B cell (primary cell): ENCODE data around the gene CCDC88C. TPM values are rescaled to one million over a fixed set of nuclear protein-coding genes. Genes with fewer than 3 reads are reported as not detected.

Experiments used
- ATAC-seq: fragments of 200-7000 bp; cut with Tn5 transposase; one replicate; pipeline ENCODE4 v1.10.0; 2021; ENCODE audit warnings: low read depth, mild to moderate bottlenecking, moderate number of reproducible peaks, moderate library complexity
- CTCF ChIA-PET: fragments of 350-600 bp; sonication (Branson Sonifier 250); formaldehyde crosslinking; loops from one replicate; lab custom pipeline; 2021; ENCODE audit warnings: antibody characterized with exemption, inconsistent platforms; lab: Charles Lee
- POLR2A ChIA-PET: fragments of 350-600 bp; sonication (Branson Sonifier 250); formaldehyde crosslinking; loops from one replicate; lab custom pipeline; 2021; ENCODE audit warnings: antibody characterized with exemption; lab: Charles Lee
- DNase-seq: peaks from one replicate; pipeline ENCODE4 v3.0.0; 2013
- H2AFZ ChIP-seq: 2 replicates; pipeline ENCODE4 v1.6.1; 2012; ENCODE audit warnings: mild to moderate bottlenecking, low read depth, low read length; ENCODE audit not compliant: insufficient read depth, poor library complexity, severe bottlenecking
- H3K27ac ChIP-seq, 2 donors: 1 replicate in 1 of 2; 2 replicates in 1 of 2; pipeline ENCODE4 v1.5.1; 2012 to 2013; ENCODE audit warnings: low read length in 2 of 2, mild to moderate bottlenecking in 2 of 2, moderate library complexity in 1 of 2
- H3K27me3 ChIP-seq, 4 experiments: fragments of 200-600 bp in 1 of 4; sonication (generic) in 1 of 4; replicated peaks in 1 of 4; 1 replicate in 2 of 4; 2 replicates in 2 of 4; pipeline versions ENCODE4 v1.6.1 to v1.7.0; 2013 to 2016; ENCODE audit warnings: low read length in 3 of 4, mild to moderate bottlenecking in 2 of 4, mixed read lengths in 1 of 4, moderate library complexity in 1 of 4; ENCODE audit not compliant: insufficient read depth in 4 of 4, control insufficient read depth in 3 of 4; ENCODE audit errors: control extremely low read depth in 1 of 4
- H3K36me3 ChIP-seq, 2 experiments: replicated peaks in 1 of 2; 1 replicate in 1 of 2; 2 replicates in 1 of 2; pipeline versions ENCODE4 v1.6.1 to v1.7.1; 2013; ENCODE audit warnings: low read length in 1 of 2; ENCODE audit not compliant: insufficient read depth in 2 of 2, control insufficient read depth in 1 of 2; ENCODE audit errors: control extremely low read depth in 1 of 2, extremely low read depth in 1 of 2
- H3K4me1 ChIP-seq, 2 donors: fragments of 200-600 bp in 1 of 2; sonication (generic) in 1 of 2; 1 replicate in 1 of 2; 2 replicates in 1 of 2; pipeline versions ENCODE4 v1.5.1 to v1.6.1; 2013 to 2017; ENCODE audit warnings: low read length in 2 of 2; ENCODE audit not compliant: control insufficient read depth in 2 of 2, insufficient read depth in 2 of 2
- H3K4me2 ChIP-seq: replicated peaks from 2 replicates; pipeline ENCODE3; 2012; ENCODE audit warnings: mild to moderate bottlenecking, low read depth, low read length; ENCODE audit not compliant: poor library complexity, severe bottlenecking
- H3K4me3 ChIP-seq, 5 experiments: fragments of 200-600 bp in 1 of 5; sonication (generic) in 1 of 5; 1 replicate in 3 of 5; 2 replicates in 2 of 5; pipeline versions ENCODE4 v1.5.1 to v1.7.0; 2011 to 2016; ENCODE audit warnings: low read length in 4 of 5, mild to moderate bottlenecking in 4 of 5, low read depth in 2 of 5, control low read depth in 1 of 5, moderate library complexity in 1 of 5; ENCODE audit not compliant: insufficient read depth in 1 of 5; ENCODE audit errors: control extremely low read depth in 1 of 5, extremely low read depth in 1 of 5
- H3K79me2 ChIP-seq: fragments of 200-600 bp; sonication (generic); one replicate; pipeline ENCODE4 v1.6.0; 2016; ENCODE audit warnings: low read length; ENCODE audit not compliant: control insufficient read depth, insufficient read depth
- H3K9ac ChIP-seq: fragments of 200-600 bp; sonication (generic); 2 replicates; pipeline ENCODE4 v1.6.1; 2017; ENCODE audit warnings: mild to moderate bottlenecking, low read length, moderate library complexity
- H3K9me3 ChIP-seq, 3 donors: one replicate each; pipeline versions ENCODE4 v1.6.1 to v1.7.1; 2013; ENCODE audit warnings: low read length in 2 of 3; ENCODE audit not compliant: control insufficient read depth in 2 of 3, insufficient read depth in 1 of 3; ENCODE audit errors: control extremely low read depth in 1 of 3
- H4K20me1 ChIP-seq: 2 replicates; pipeline ENCODE4 v1.6.0; 2012; ENCODE audit warnings: mild to moderate bottlenecking, low read length; ENCODE audit not compliant: insufficient read depth, control insufficient read depth, poor library complexity, severe bottlenecking
- H3K27ac Mint-ChIP-seq: one replicate; pipeline ENCODE4 v1.8.0; 2021; ENCODE audit warnings: mixed read lengths
- H3K27me3 Mint-ChIP-seq: one replicate; pipeline ENCODE4 v1.8.0; 2021; ENCODE audit warnings: mixed read lengths
- H3K4me1 Mint-ChIP-seq: one replicate; pipeline ENCODE4 v1.8.0; 2021; ENCODE audit warnings: mixed read lengths
- H3K4me3 Mint-ChIP-seq: one replicate; pipeline ENCODE4 v1.8.0; 2021; ENCODE audit warnings: mixed read lengths
- H3K9me3 Mint-ChIP-seq: one replicate; pipeline ENCODE4 v1.8.0; 2022; ENCODE audit warnings: mixed read lengths; ENCODE audit not compliant: insufficient read depth
- CTCF ChIP-seq: fragments of 200-600 bp; IDR thresholded peaks from one replicate; pipeline ENCODE4 v1.8.0; 2022; ENCODE audit warnings: antibody characterized with exemption, mild to moderate bottlenecking
- EZH2 ChIP-seq: IDR thresholded peaks from 2 replicates; pipeline ENCODE4 v1.6.1; 2012; ENCODE audit warnings: borderline replicate concordance, low read depth, mild to moderate bottlenecking, moderate library complexity, low read length; ENCODE audit not compliant: insufficient read depth, poor library complexity, severe bottlenecking
- WGBS: methylation state at CpG from one replicate; pipeline ENCODE4 v1.1.5; 2013; ENCODE audit warnings: missing lambda C conversion rate; ENCODE audit not compliant: insufficient coverage; 5-methylcytosine and 5-hydroxymethylcytosine counted together
- intact Hi-C: fragments of 100-400 bp; cut with micrococcal nuclease; formaldehyde crosslinking; loops from one replicate; pipeline ENCODE4 v1.10.0; 2022
- polyA plus RNA-seq: library from polyadenylated mRNA; depleted of rRNA; stranded (reverse); fragments of >200 nt; gene quantifications from 2 replicates; pipeline ENCODE4 v1.2.3, GENCODE V29; 2012
- total RNA-seq, 2 donors: library from RNA; stranded (reverse); fragments of 120-200 nt in 1 of 2; gene quantifications; 1 replicate in 1 of 2; 2 replicates in 1 of 2; pipeline versions ENCODE4 v1.2.3 to v1.2.4, GENCODE V29; 2013 to 2022

Gene CCDC88C
- total and polyA plus RNA-seq, 2 donors (not counting 1 experiment from before 2014, with no cell fraction given) = 98.7 to 181 TPM

GRCh38 chr14:91372671-91373495 lies 44.7 kb downstream of the CCDC88C start:
- Mint-ChIP-seq H3K27me3 (no peaks in the 10 kb centered on the region), H3K9me3 (no peaks in the 10 kb centered on the region), H3K4me1 (peaks cover 97% of the 10 kb centered on the region), H3K27ac (peak overlapping the region; percentile 96), H3K4me3 (peak overlapping the region; percentile 88)
- no peaks in the 10 kb centered on the region for H3K27me3 ChIP-seq
- H3K79me2 ChIP-seq = peaks cover 99% of the 10 kb centered on the region
- peaks cover 0 to 33% of the 10 kb centered on the region in 2 experiments for H3K36me3 ChIP-seq
- ATAC-seq (peak; percentile 17), DNase-seq (peak; percentile 59)
- ChIA-PET POLR2A (interaction anchor here (1.0 to 2.0 kb wide), 2 partner anchors 44 to 49 kb away, joined by 3 to 5 read pairs; partner anchors contain the start of gene CCDC88C), CTCF (interaction anchor here (0.6 to 4.0 kb wide), 9 partner anchors 10 to 55 kb away, joined by 3 to 31 read pairs (median 6); partner anchors contain the start of gene CCDC88C)
- TF ChIP-seq EZH2 = no peak
- no peak for TF ChIP-seq CTCF
- 1% methylated on average over 16 of the region's 17 CpGs for WGBS
- H3K4me3 ChIP-seq = peak overlapping the region in 3 of 5 experiments; percentile 9 to 31 (median 28)
- peak overlapping the region; percentile 79 for H3K4me2 ChIP-seq
- peaks cover 84 to 98% of the 10 kb centered on the region in 2 donors for H3K4me1 ChIP-seq
- peak overlapping the region; percentile 14 for H2AFZ ChIP-seq
- intact Hi-C loops = loop anchor here (2.0 kb wide), 1 partner anchor 48 kb away; no protein-coding TSS in a partner anchor
- H4K20me1 ChIP-seq = peaks cover 57% of the 10 kb centered on the region
- peak overlapping the region; percentile 38 for H3K9ac ChIP-seq
- H3K27ac ChIP-seq = peak overlapping the region; percentile 73 to 80
- no peaks in the 10 kb centered on the region for H3K9me3 ChIP-seq
